Upper lobe of left lung (tissue), 6 donors: Measurements from ENCODE around the gene KDM4B. TPM values are rescaled to one million over a fixed set of nuclear protein-coding genes. Genes with fewer than 3 reads are reported as not detected.

ENCODE experiments used
- ATAC-seq, 2 donors: fragments of 200-7000 bp; cut with Tn5 transposase; one replicate each; pipeline ENCODE4 v1.9.1; 2022; ENCODE audit warnings: mild to moderate bottlenecking in 2 of 2, moderate library complexity in 2 of 2; ENCODE audit not compliant: low FRiP score in 2 of 2
- DNase-seq, 2 donors: peaks; one replicate each; pipeline ENCODE4 v3.0.0-alpha.2; 2019 to 2020
- H3K27ac ChIP-seq, 4 donors: fragments of 200-600 bp; sonication (generic); one replicate each; pipeline ENCODE4 v1.5.1; 2016 to 2019
- H3K27me3 ChIP-seq, 4 donors: fragments of 200-600 bp; sonication (generic); one replicate each; pipeline ENCODE4 v1.5.1; 2017 to 2019
- H3K36me3 ChIP-seq, 4 donors: fragments of 200-600 bp; sonication (generic); one replicate each; pipeline ENCODE4 v1.5.1; 2016 to 2019
- H3K4me1 ChIP-seq, 4 donors: fragments of 200-600 bp; sonication (generic); one replicate each; pipeline ENCODE4 v1.5.1; 2018 to 2019
- H3K4me3 ChIP-seq, 4 donors: fragments of 200-600 bp; sonication (generic); one replicate each; pipeline ENCODE4 v1.5.1; 2017 to 2019; ENCODE audit warnings: mild to moderate bottlenecking in 2 of 4, moderate library complexity in 1 of 4
- H3K9me3 ChIP-seq, 4 donors: fragments of 200-600 bp; sonication (generic); one replicate each; pipeline ENCODE4 v1.5.1; 2018 to 2019
- EP300 ChIP-seq, 4 donors: sonication (generic); formaldehyde crosslinking; IDR thresholded peaks; one replicate each; pipeline ENCODE4 v1.5.1; 2017; ENCODE audit warnings: antibody characterized with exemption in 4 of 4, control low read depth in 2 of 4
- POLR2A ChIP-seq, 4 donors: fragments of 450-650 bp; IDR thresholded peaks; one replicate each; pipeline ENCODE4 v1.5.1; 2016 to 2017; ENCODE audit warnings: antibody characterized with exemption in 4 of 4, mild to moderate bottlenecking in 2 of 4
- POLR2AphosphoS5 ChIP-seq, 2 donors: sonication (generic); formaldehyde crosslinking; IDR thresholded peaks; one replicate each; pipeline ENCODE4 v1.5.1; 2017; ENCODE audit warnings: antibody characterized with exemption in 2 of 2
- WGBS, 2 donors: methylation state at CpG; one replicate each; pipeline ENCODE4 v1.1.5; 2017 to 2018; 5-methylcytosine and 5-hydroxymethylcytosine counted together
- total RNA-seq, 6 donors: library from RNA; depleted of rRNA in 4 of 6; stranded (reverse); fragments of >200 nt in 4 of 6; gene quantifications; one replicate each; pipeline versions ENCODE4 v1.1.0 to v1.2.1, GENCODE V29; 2016 to 2021
- TF ChIP-seq, protein P1 (sequence below), 6 experiments: fragments of 450-650 bp in 4 of 6; fragments of 200-600 bp in 2 of 6; sonication (generic) in 2 of 6; IDR thresholded peaks; one replicate each; pipeline ENCODE4 v1.5.1; 2016 to 2019; ENCODE audit warnings: antibody characterized with exemption in 6 of 6
- donor health status: DM: no; HTN: no; CAD: no; lungs with moderate emphysema.
- donor health status: DM: no; HTN: yes; CAD: no; lungs with severe emphysema.

The KDM4B gene
- 100 to 1,000 TPM in 1 of 6 donors, 10 to 100 TPM in 5; 28.1 to 112 (median 38.2) TPM for total RNA-seq

DNA sequence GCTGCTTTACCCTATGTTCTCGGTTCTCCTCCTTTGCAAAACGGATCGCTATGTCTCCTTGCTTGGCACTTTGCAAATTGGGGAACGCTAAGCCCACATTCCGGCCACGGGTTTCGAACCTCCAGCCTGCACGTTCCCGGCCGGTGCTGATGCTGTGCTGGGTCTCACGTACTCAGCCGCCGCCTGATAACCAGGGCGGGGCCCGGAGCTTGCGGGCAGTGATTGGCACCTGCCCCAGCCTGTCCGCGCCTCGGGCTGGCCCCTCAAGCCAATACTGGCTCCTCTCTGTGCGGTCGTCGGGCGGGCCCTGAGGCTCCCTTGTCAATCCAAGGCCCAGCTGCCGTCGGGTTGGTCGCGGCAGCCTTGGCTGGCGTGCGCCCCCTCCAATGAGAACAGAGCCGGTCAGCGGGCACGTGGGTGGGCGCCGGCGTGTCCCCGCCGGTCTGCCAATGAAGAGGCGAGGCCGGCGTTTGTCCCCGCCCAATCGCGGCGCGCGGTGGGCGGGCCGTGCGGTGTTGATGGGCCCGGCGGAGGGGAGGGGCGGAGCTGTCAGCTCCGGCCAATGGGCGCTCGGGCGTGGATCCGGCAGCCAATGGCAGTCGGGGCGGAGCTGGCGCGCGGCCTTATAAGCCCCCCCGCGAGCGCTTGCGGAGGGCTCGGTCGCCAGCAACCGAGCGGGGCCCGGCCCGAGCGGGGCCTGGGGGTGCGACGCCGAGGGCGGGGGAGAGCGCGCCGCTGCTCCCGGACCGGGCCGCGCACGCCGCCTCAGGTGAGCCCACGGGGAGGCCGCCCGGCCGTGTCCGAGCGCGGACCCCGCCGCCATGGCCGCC, at the start of gene KDM4B:
Gene KDM4B (plus strand): TSS at position 652 of the 830 bp plus-strand sequence. CDS start 63,778 bp downstream, outside the sequence.
- 1% methylated on average over 25 to 30 of the region's 96 CpGs for WGBS, 2 donors
- H3K4me1 ChIP-seq: peaks cover 33 to 47% (median 35%) of the 10 kb centered on the region in 4 donors
- no peaks in the 10 kb centered on the region for H3K36me3 ChIP-seq
- H3K4me3 ChIP-seq: peak within 1 kb of the TSS; percentile 64 to 80 (median 71)
- no peaks in the 10 kb centered on the region for H3K9me3 ChIP-seq
- ATAC-seq (peak; percentile 98 to 99), DNase-seq (peak; percentile 100)
- H3K27ac ChIP-seq: peak within 1 kb of the TSS; percentile 67 to 87 (median 79)
- no peaks in the 10 kb centered on the region for H3K27me3 ChIP-seq
- TF ChIP-seq EP300 (IDR thresholded peaks at IDR 0.05) (peak in 1 of 4 donors; percentile 25), POLR2A (IDR thresholded peaks at IDR 0.05) (peak in 3 of 4 donors; percentile 90 to 98 (median 93)), POLR2AphosphoS5 (IDR thresholded peaks at IDR 0.05) (peak; percentile 84 to 93)
- TF ChIP-seq, protein P1, sequence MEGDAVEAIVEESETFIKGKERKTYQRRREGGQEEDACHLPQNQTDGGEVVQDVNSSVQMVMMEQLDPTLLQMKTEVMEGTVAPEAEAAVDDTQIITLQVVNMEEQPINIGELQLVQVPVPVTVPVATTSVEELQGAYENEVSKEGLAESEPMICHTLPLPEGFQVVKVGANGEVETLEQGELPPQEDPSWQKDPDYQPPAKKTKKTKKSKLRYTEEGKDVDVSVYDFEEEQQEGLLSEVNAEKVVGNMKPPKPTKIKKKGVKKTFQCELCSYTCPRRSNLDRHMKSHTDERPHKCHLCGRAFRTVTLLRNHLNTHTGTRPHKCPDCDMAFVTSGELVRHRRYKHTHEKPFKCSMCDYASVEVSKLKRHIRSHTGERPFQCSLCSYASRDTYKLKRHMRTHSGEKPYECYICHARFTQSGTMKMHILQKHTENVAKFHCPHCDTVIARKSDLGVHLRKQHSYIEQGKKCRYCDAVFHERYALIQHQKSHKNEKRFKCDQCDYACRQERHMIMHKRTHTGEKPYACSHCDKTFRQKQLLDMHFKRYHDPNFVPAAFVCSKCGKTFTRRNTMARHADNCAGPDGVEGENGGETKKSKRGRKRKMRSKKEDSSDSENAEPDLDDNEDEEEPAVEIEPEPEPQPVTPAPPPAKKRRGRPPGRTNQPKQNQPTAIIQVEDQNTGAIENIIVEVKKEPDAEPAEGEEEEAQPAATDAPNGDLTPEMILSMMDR (IDR thresholded peaks at IDR 0.05): peak in 2 of 6 experiments; percentile 9 to 22

DNA sequence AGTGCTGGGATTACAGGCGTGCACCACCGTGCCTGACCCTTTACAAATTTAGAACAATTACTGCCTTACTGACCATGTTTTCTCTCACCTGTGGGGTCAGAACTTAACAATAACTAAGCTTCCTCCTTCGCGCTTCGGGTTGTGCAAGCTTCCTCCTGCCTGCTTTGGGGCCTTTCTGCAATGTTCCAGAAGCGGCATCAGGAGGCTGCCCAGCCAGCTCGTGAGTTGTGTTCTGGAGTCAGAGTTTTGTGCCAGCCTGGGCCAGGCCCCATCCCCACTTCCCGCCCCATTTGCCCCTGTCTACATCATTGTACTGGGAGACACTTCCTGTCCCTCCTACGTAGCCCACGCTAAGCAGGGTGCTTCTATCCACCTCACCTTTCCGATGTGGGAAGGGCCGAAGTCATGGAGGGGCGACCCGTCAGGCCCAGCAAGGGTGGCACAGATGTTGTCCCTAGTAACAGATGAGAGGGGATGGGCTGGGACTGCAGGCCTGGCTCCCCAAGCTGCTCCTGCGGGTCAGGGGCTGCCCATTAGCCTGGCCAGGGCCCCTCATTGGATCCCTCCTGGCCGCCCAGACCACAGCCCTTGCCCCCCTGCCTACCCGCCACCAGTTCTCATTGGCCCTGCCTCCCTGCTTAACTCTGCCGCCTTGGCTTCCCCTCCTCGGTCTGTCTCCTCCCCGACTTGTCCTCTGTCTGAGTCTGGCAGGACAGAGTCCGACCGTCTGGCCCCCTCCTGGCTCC, 46.2 kb upstream of the KDM4B start:
- Histone ChIP-seq H3K9me3 (no peaks in the 10 kb centered on the region), H3K36me3 (no peaks in the 10 kb centered on the region), H3K4me3 (no peak overlapping the region), H3K27me3 (no peaks in the 10 kb centered on the region), H3K27ac (peak overlapping the region in 3 of 4 donors; percentile 42 to 74 (median 69)), H3K4me1 (no peaks in the 10 kb centered on the region)
- DNase-seq (peak in 1 of 2 donors; percentile 68), ATAC-seq (peak in 1 of 2 donors; percentile 41)
- WGBS, 2 donors: 77 to 88% methylated on average over 15 to 21 of the region's 22 CpGs
- no peak for TF ChIP-seq POLR2A (IDR thresholded peaks at IDR 0.05)
- TF ChIP-seq, protein P1 (IDR thresholded peaks at IDR 0.05): no peak
- no peak for TF ChIP-seq POLR2AphosphoS5 (IDR thresholded peaks at IDR 0.05)
- TF ChIP-seq EP300 (IDR thresholded peaks at IDR 0.05): no peak

DNA sequence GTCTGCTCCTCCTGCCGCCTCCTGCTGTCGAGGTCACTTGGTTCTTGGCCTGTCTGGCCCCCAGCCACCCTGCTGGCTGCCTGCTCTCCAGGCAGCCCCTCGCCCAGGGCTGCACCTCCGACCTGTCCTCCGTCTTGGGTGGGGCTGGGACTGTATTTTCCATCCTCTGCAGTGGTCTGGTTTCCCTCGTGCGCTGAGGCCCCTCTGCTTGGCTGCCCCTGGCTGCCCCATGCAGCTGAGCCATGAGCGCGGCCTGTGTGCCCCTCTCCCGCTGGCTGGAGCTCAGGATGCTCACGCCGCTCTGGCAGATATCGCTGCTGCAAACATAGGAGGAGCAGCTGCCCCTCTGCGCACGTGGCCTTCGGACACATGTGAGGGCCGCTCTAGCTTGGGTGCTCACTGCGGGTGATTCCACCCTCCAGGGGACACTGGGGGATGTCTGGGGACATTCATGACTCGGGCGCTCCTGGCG, 45.6 kb upstream of the KDM4B start:
- no peaks in the 10 kb centered on the region for H3K9me3 ChIP-seq
- 88 to 96% methylated on average over 3 to 20 of the region's 21 CpGs for WGBS, 2 donors
- H3K27ac ChIP-seq: peak overlapping the region in 2 of 4 donors; percentile 69 to 74
- peak in 1 of 2 donors; percentile 45 for ATAC-seq
- no peak overlapping the region for H3K4me3 ChIP-seq
- no peaks in the 10 kb centered on the region for H3K27me3 ChIP-seq
- H3K4me1 ChIP-seq: no peaks in the 10 kb centered on the region
- no peaks in the 10 kb centered on the region for H3K36me3 ChIP-seq
- no peak for DNase-seq
- no peak for TF ChIP-seq POLR2AphosphoS5 (IDR thresholded peaks at IDR 0.05)
- TF ChIP-seq, protein P1 (IDR thresholded peaks at IDR 0.05): no peak

DNA sequence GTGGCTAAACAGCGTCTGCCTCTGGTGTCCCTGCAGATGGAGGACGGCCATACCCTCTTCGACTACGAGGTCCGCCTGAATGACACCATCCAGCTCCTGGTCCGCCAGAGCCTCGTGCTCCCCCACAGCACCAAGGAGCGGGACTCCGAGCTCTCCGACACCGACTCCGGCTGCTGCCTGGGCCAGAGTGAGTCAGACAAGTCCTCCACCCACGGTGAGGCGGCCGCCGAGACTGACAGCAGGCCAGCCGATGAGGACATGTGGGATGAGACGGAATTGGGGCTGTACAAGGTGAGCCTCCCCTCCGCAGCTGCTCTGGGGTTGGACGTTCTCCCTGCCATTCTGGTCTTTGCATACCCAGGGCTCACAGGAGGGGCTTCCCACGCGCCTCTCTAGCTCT, 39.7 kb upstream of the KDM4B start:
- no peaks in the 10 kb centered on the region for H3K9me3 ChIP-seq
- TF ChIP-seq EP300 (IDR thresholded peaks at IDR 0.05) (no peak), POLR2A (IDR thresholded peaks at IDR 0.05) (no peak), POLR2AphosphoS5 (IDR thresholded peaks at IDR 0.05) (no peak)
- TF ChIP-seq, protein P1 (IDR thresholded peaks at IDR 0.05): no peak
- peak in 1 of 2 donors; percentile 92 for ATAC-seq

More for the DNA sequence above, 39.7 kb upstream of the KDM4B start:
- peak in 1 of 2 donors; percentile 79 for DNase-seq
- H3K4me3 ChIP-seq: no peak overlapping the region
- no peak overlapping the region for H3K27ac ChIP-seq
- no peaks in the 10 kb centered on the region for H3K36me3 ChIP-seq
- no peaks in the 10 kb centered on the region for H3K27me3 ChIP-seq
- 95 to 96% methylated on average over 11 to 22 of the region's 22 CpGs for WGBS, 2 donors
- no peaks in the 10 kb centered on the region for H3K4me1 ChIP-seq
